BLaER1 treated with 17β-estradiol and CSF1 and Interleukin-3, amounts not matched to agents 10 nM and 100 nM (cell line): ENCODE results near the gene YWHAQ.
A peak's percentile ranks its signal among the peaks of the same experiment; 100 is the strongest.
"Not testable (repeated sequence)": the region's sequence is repeated elsewhere in the genome, so short reads cannot be mapped to it uniquely, and the experiment has no call there.

Source experiments
- H3K27ac ChIP-seq, 11 experiments: shearing (Covaris generic); formaldehyde crosslinking; 2 replicates each; pipeline ENCODE4 v1.8.1; 2022
- H3K27me3 ChIP-seq, 11 experiments: shearing (Covaris generic); formaldehyde crosslinking; 2 replicates each; pipeline ENCODE4 v1.8.1; 2022
- H3K36me3 ChIP-seq, 11 experiments: shearing (Covaris generic); formaldehyde crosslinking; 2 replicates each; pipeline ENCODE4 v1.8.1; 2022
- H3K4me1 ChIP-seq, 10 experiments: shearing (Covaris generic); formaldehyde crosslinking; 2 replicates each; pipeline ENCODE4 v1.8.1; 2022
- H3K4me2 ChIP-seq, 11 experiments: shearing (Covaris generic); formaldehyde crosslinking; 2 replicates each; pipeline ENCODE4 v1.8.1; 2022
- H3K4me3 ChIP-seq, 10 experiments: shearing (Covaris generic); formaldehyde crosslinking; 2 replicates each; pipeline ENCODE4 v1.8.1; 2022
- H3K9ac ChIP-seq, 11 experiments: shearing (Covaris generic); formaldehyde crosslinking; 2 replicates each; pipeline ENCODE4 v1.8.1; 2022
- H3K9me3 ChIP-seq, 11 experiments: shearing (Covaris generic); formaldehyde crosslinking; replicated peaks in 1 of 11; 2 replicates each; pipeline ENCODE4 v1.8.1; 2022
- H4K20me1 ChIP-seq, 11 experiments: shearing (Covaris generic); formaldehyde crosslinking; 2 replicates each; pipeline ENCODE4 v1.8.1; 2022
- Cebpa-rat ChIP-seq, 11 experiments: shearing (Covaris generic); IDR thresholded peaks; 2 replicates each; pipeline ENCODE4 v1.8.1; 2022

Gene YWHAQ

GRCh38 chr2:9586465-9586864 lies 44.3 kb downstream of the YWHAQ start:
- H3K36me3 ChIP-seq = peaks cover 80 to 100% (median 98%) of the 10 kb centered on the region in 11 experiments
- H4K20me1 ChIP-seq = peaks cover 16 to 75% (median 67%) of the 10 kb centered on the region in 11 experiments; a peak in 19 of 22 replicates
- no peak overlapping the region for H3K4me2 ChIP-seq
- H3K9ac ChIP-seq = no peak overlapping the region
- H3K27ac ChIP-seq = no peak overlapping the region
- H3K27me3 ChIP-seq = no peaks in the 10 kb centered on the region
- no peak for TF ChIP-seq Cebpa-rat (IDR thresholded peaks at IDR 0.05)
- no peak overlapping the region for H3K4me3 ChIP-seq
- no peaks in the 10 kb centered on the region for H3K9me3 ChIP-seq
- H3K4me1 ChIP-seq = no peaks in the 10 kb centered on the region

GRCh38 chr2:9585486-9585885 lies 45.3 kb downstream of the YWHAQ start:
- H3K9ac ChIP-seq = no peak overlapping the region
- H3K4me3 ChIP-seq = no peak overlapping the region
- peaks cover 12 to 65% (median 58%) of the 10 kb centered on the region in 11 experiments; a peak in 18 of 22 replicates for H4K20me1 ChIP-seq
- TF ChIP-seq Cebpa-rat (IDR thresholded peaks at IDR 0.05) = no peak
- no peaks in the 10 kb centered on the region for H3K9me3 ChIP-seq
- no peaks in the 10 kb centered on the region for H3K4me1 ChIP-seq
- no peak overlapping the region for H3K4me2 ChIP-seq
- no peak overlapping the region for H3K27ac ChIP-seq
- peaks cover 70 to 100% (median 92%) of the 10 kb centered on the region in 11 experiments for H3K36me3 ChIP-seq
- H3K27me3 ChIP-seq = no peaks in the 10 kb centered on the region

DNA sequence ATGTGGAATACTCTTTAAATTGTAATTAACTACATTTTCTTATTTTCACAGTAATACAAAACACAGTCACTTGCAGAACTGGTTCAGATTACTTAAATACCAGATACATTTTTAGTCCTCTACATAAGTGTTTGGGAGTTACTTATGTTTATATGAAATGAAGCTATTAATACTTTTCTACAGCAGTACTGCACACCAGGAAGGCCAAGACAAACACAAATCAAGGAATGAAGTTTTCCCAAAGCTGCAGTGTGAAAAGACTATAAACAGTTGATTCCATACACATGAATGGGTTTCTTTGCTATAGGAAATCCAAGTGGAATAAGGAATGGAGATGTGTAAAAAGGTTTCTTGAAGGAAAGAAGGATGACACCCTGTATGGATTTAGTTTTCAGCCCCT lies 45.9 kb downstream of the YWHAQ start:
- Histone ChIP-seq H3K36me3 (peaks cover 64 to 100% (median 92%) of the 10 kb centered on the region in 11 experiments), H4K20me1 (peaks cover 10 to 62% (median 52%) of the 10 kb centered on the region in 11 experiments; a peak in 19 of 22 replicates)
- not testable (repeated sequence) for H3K9me3 ChIP-seq, H3K4me3 ChIP-seq, H3K27ac ChIP-seq, H3K4me1 ChIP-seq, H3K9ac ChIP-seq, H3K27me3 ChIP-seq, H3K4me2 ChIP-seq

- Histone ChIP-seq H3K27ac (no peak overlapping the region), H3K9ac (no peak overlapping the region), H3K4me3 (no peak overlapping the region), H3K9me3 (no peaks in the 10 kb centered on the region), H3K4me1 (peaks cover 0 to 6% (median 0%) of the 10 kb centered on the region in 10 experiments; a peak in 3 of 20 replicates), H3K36me3 (peaks cover 41 to 88% (median 73%) of the 10 kb centered on the region in 11 experiments), H3K4me2 (no peak overlapping the region), H4K20me1 (peaks cover under 1 to 44% (median 29%) of the 10 kb centered on the region in 11 experiments; a peak in 18 of 22 replicates), H3K27me3 (no peaks in the 10 kb centered on the region)
- no peak for TF ChIP-seq Cebpa-rat (IDR thresholded peaks at IDR 0.05)
These were observed 48.2 kb downstream of the YWHAQ start for GRCh38 chr2:9582624-9583023.

DNA sequence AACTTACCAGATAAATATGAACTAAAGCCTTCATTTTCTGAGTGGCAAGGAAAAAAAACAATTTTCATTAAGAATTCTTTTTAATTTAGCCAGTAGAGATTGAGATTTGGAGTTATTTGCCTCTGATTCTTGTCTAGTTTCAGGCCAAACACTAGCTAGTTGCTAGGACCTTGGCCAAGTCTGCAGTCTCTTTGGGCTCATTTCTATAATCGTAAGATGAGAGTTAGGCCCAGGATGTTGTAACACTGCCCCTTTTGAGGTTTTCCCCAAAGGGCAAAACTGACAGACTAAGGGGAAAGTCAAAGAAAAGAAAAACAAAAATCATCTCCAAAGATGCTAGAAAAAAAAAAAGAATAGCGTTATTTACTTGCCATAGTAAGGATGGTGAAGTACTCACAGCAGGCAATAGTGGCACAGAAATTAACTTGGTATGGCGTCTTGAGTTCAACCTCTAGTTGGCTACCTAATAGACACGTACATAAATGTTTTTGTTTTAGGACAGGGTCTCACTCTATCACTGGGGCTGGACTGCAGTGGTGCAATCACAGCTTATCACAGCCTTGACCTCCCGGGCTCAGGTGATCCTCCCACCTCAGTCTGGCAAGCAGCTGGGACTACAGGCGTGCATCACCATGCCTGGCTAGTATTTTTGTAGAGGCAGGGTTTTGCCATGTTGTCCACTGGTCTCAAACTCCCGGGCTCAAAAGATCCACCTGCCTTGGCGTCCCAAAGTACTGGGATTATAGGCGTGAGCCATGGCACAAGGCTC lies 52.1 kb downstream of the YWHAQ start:
- Histone ChIP-seq H3K27ac (no peak overlapping the region), H3K36me3 (peaks cover 10 to 49% (median 37%) of the 10 kb centered on the region in 11 experiments), H3K4me3 (no peak overlapping the region), H3K27me3 (no peaks in the 10 kb centered on the region), H4K20me1 (peaks cover 0 to 9% (median 0%) of the 10 kb centered on the region in 11 experiments; a peak in 4 of 22 replicates), H3K9ac (no peak overlapping the region), H3K4me1 (peaks cover 13 to 28% (median 20%) of the 10 kb centered on the region in 10 experiments), H3K9me3 (no peaks in the 10 kb centered on the region), H3K4me2 (no peak overlapping the region; a peak in 1 of 22 replicates)
- no peak for TF ChIP-seq Cebpa-rat (IDR thresholded peaks at IDR 0.05)

DNA sequence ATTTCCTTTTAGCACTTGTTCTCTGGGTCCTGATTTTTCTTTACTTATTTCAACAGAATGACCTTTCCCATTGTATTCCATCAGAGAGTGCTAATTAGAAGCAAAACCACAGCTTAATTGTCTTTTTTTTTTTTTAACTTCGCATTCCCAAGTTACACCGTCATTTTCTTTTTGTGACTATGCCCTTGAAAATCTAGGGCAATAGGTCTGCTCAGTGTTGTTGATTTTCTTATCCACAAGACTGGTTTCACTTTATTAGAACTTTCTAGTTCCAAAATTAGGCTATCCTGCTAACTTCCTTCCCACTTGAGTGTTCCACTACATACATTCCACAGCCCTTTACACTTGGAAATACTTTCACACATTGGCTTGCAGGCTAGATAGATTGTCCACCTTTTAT lies 56.5 kb downstream of the YWHAQ start:
- Histone ChIP-seq H3K4me1 (peaks cover 13 to 47% (median 24%) of the 10 kb centered on the region in 10 experiments), H4K20me1 (no peaks in the 10 kb centered on the region), H3K9me3 (no peaks in the 10 kb centered on the region), H3K4me2 (peak overlapping the region; percentile 5 to 47 (median 22); a peak in 12 of 22 replicates), H3K9ac (no peak overlapping the region), H3K27ac (no peak overlapping the region), H3K36me3 (0 out of 22 replicates have a peak, but pooled peaks cover 0 to 7% (median 0%) of the 10 kb centered on the region in 11 experiments), H3K27me3 (no peaks in the 10 kb centered on the region), H3K4me3 (no peak overlapping the region)
- TF ChIP-seq Cebpa-rat (IDR thresholded peaks at IDR 0.05) = no peak

DNA sequence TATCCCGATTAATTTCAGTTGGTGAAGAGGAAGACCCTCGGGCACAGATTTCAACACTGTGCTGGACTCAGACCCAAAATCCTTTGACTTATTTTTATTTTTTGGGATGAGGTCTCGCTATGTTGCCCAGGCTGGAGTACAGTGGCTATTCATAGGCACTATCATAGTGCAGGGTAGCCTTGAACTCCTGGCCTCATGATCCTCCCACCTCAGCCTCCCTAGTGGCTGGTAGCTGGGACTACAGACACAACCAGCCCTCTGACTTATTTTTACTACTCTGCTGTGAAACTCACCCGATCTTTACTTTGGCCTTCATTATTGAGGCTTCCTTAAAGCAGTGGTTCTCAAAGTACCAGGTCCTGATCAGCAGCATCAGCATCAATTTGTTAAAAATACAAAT lies 57.0 kb downstream of the YWHAQ start:
- H3K27me3 ChIP-seq = no peaks in the 10 kb centered on the region
- peak overlapping the region in 10 of 11 experiments; percentile 5 to 47 (median 18); a peak in 8 of 22 replicates for H3K4me2 ChIP-seq
- H3K4me3 ChIP-seq = no peak overlapping the region
- no peaks in the 10 kb centered on the region for H4K20me1 ChIP-seq
- no peak overlapping the region for H3K27ac ChIP-seq
- no peak overlapping the region for H3K9ac ChIP-seq
- peaks cover 13 to 47% (median 24%) of the 10 kb centered on the region in 10 experiments for H3K4me1 ChIP-seq
- no peaks in the 10 kb centered on the region for H3K9me3 ChIP-seq
- H3K36me3 ChIP-seq = 0 out of 22 replicates have a peak, but pooled peaks cover 0 to 7% (median 0%) of the 10 kb centered on the region in 11 experiments
- TF ChIP-seq Cebpa-rat (IDR thresholded peaks at IDR 0.05) = no peak

DNA sequence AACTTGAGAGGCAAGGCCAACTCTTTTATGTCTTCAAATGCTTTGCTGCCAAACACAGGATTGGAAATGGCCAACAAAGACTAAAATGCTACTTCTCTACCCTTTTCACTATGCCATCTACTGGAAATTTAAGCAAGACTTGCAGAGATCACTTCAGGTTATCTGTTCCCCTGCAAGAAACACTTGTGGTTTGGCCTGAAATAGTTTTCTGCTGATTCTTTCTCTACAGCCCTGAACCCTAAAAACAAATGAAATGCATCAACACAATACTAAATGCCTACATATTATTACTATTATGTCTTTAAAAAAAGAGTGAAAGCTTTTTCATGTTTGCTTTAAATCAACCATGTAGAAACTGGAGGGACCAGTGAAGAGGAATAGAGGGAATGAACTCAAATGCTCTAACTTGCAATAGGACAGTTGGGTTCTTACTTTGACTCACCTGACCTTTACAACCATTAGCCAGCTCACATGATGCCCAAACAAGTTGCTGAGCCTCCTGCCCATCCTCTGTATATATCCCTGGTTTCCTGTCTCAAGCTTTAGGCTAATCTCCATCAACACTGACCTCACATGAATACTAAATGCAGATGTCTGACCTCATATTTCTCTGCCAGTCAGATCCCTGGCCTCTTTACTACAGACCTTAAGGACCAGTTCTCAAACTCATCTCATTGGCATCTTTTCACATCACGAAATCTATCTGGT lies 57.6 kb downstream of the YWHAQ start:
- Histone ChIP-seq H3K27me3 (no peaks in the 10 kb centered on the region), H3K4me3 (no peak overlapping the region), H3K9ac (no peak overlapping the region), H4K20me1 (no peaks in the 10 kb centered on the region), H3K4me2 (peak overlapping the region in 1 of 11 experiments; percentile 45; a peak in 3 of 22 replicates), H3K9me3 (no peaks in the 10 kb centered on the region), H3K36me3 (0 out of 22 replicates have a peak, but pooled peaks cover 0 to 3% (median 0%) of the 10 kb centered on the region in 11 experiments), H3K4me1 (peaks cover 13 to 47% (median 22%) of the 10 kb centered on the region in 10 experiments), H3K27ac (no peak overlapping the region)
- TF ChIP-seq Cebpa-rat (IDR thresholded peaks at IDR 0.05) = no peak
